WTC11 (cell line): ENCODE results near the gene PRKAG2. TPM values are rescaled to one million over a fixed set of nuclear protein-coding genes. Genes with fewer than 3 reads are reported as not detected.

Experiments
- ATAC-seq: fragments of 200-7000 bp; cut with Tn5 transposase; 2 replicates; pipeline ENCODE4 v1.10.0; 2021; ENCODE audit warnings: mild to moderate bottlenecking, moderate library complexity
- CTCF ChIA-PET: fragments of 300-600 bp; sonication (Branson Sonifier 250); formaldehyde crosslinking; loops from one replicate; lab custom pipeline; 2021; ENCODE audit warnings: antibody characterized with exemption; lab: Charles Lee
- POLR2A ChIA-PET: fragments of 350-600 bp; sonication (Branson Sonifier 250); formaldehyde crosslinking; loops from one replicate; lab custom pipeline; 2021; ENCODE audit warnings: antibody characterized with exemption; lab: Charles Lee
- DNase-seq: peaks from one replicate; pipeline ENCODE4 v3.0.0; 2021; ENCODE audit warnings: low spot score
- H3K27ac Mint-ChIP-seq: 2 replicates; pipeline ENCODE4 v1.8.0; 2021; ENCODE audit warnings: mixed read lengths
- H3K27me3 Mint-ChIP-seq: 2 replicates; pipeline ENCODE4 v1.8.0; 2021; ENCODE audit warnings: low read depth, mild to moderate bottlenecking, moderate library complexity, mixed read lengths
- H3K36me3 Mint-ChIP-seq: 2 replicates; pipeline ENCODE4 v1.8.0; 2021; ENCODE audit warnings: mixed read lengths
- H3K4me1 Mint-ChIP-seq: 2 replicates; pipeline ENCODE4 v1.8.0; 2022; ENCODE audit warnings: mixed read lengths
- H3K4me3 Mint-ChIP-seq: 2 replicates; pipeline ENCODE4 v1.8.0; 2021; ENCODE audit warnings: mild to moderate bottlenecking, moderate library complexity, mixed read lengths
- H3K9me3 Mint-ChIP-seq: 2 replicates; pipeline ENCODE4 v1.8.0; 2021; ENCODE audit warnings: mixed read lengths
- ETV6 ChIP-seq: sonication (generic); formaldehyde crosslinking; IDR thresholded peaks from 2 replicates; pipeline ENCODE4 v1.8.1; 2022; ENCODE audit warnings: mild to moderate bottlenecking, missing genetic modification reagents
- GABPB1 ChIP-seq: sonication (generic); formaldehyde crosslinking; IDR thresholded peaks from 2 replicates; pipeline ENCODE4 v1.8.1; 2023; ENCODE audit warnings: mild to moderate bottlenecking, missing genetic modification reagents
- HMGA2 ChIP-seq: fragments of 250-450 bp; sonication (Bioruptor Pico); IDR thresholded peaks from 2 replicates; pipeline ENCODE4 v1.4.0; 2021; ENCODE audit warnings: mild to moderate bottlenecking, moderate library complexity
- MXD4 ChIP-seq: fragments of 250-450 bp; sonication (Bioruptor Pico); IDR thresholded peaks from 2 replicates; pipeline ENCODE4 v1.8.0; 2021; ENCODE audit warnings: mild to moderate bottlenecking, moderate library complexity, borderline replicate concordance
- NFATC4 ChIP-seq: fragments of 250-450 bp; sonication (Bioruptor Pico); IDR thresholded peaks from 2 replicates; pipeline ENCODE4 v1.9.0; 2021; ENCODE audit warnings: mild to moderate bottlenecking
- SMAD3 ChIP-seq: sonication (generic); formaldehyde crosslinking; IDR thresholded peaks from 2 replicates; pipeline ENCODE4 v1.8.0; 2022; ENCODE audit warnings: missing genetic modification reagents, mild to moderate bottlenecking, borderline replicate concordance
- SOX15 ChIP-seq: fragments of 250-450 bp; sonication (Bioruptor Pico); IDR thresholded peaks from 2 replicates; pipeline ENCODE4 v1.9.0; 2021; ENCODE audit warnings: mild to moderate bottlenecking
- ZBTB21 ChIP-seq: sonication (generic); formaldehyde crosslinking; IDR thresholded peaks from 2 replicates; pipeline ENCODE4 v1.8.1; 2023; ENCODE audit warnings: mild to moderate bottlenecking, missing genetic modification reagents, borderline replicate concordance
- ZBTB43 ChIP-seq: sonication (generic); formaldehyde crosslinking; IDR thresholded peaks from 2 replicates; pipeline ENCODE4 v1.8.1; 2023; ENCODE audit warnings: mild to moderate bottlenecking, missing genetic modification reagents
- ZNF671 ChIP-seq: fragments of 250-450 bp; sonication (Bioruptor Pico); IDR thresholded peaks from 2 replicates; pipeline ENCODE4 v1.8.0; 2021; ENCODE audit warnings: mild to moderate bottlenecking
- ZSCAN18 ChIP-seq: fragments of 250-450 bp; sonication (Bioruptor Pico); IDR thresholded peaks from 2 replicates; pipeline ENCODE4 v2.1.2; 2022; ENCODE audit warnings: mild to moderate bottlenecking, moderate library complexity
- total RNA-seq: library from RNA; stranded (reverse); gene quantifications from 3 replicates; pipeline ENCODE4 v1.2.3, GENCODE V29; 2021
- TF ChIP-seq, protein P1 (sequence below): fragments of 200-600 bp; IDR thresholded peaks from 2 replicates; pipeline ENCODE4 v1.8.0; 2022; ENCODE audit warnings: antibody characterized with exemption
- TF ChIP-seq, protein P2 (sequence below): fragments of 250-450 bp; sonication (Bioruptor Pico); conservative IDR thresholded peaks from 2 replicates; pipeline ENCODE4 v1.9.0; 2021; ENCODE audit warnings: mild to moderate bottlenecking
- TF ChIP-seq, protein P3 (sequence below): sonication (generic); formaldehyde crosslinking; IDR thresholded peaks from 2 replicates; pipeline ENCODE4 v1.8.0; 2023; ENCODE audit warnings: missing genetic modification reagents
- TF ChIP-seq, protein P4 (sequence below): sonication (generic); formaldehyde crosslinking; IDR thresholded peaks from 2 replicates; pipeline ENCODE4 v1.8.0; 2022; ENCODE audit warnings: mild to moderate bottlenecking, missing genetic modification reagents
- TF ChIP-seq, protein P5 (sequence below): sonication (generic); formaldehyde crosslinking; IDR thresholded peaks from 2 replicates; pipeline ENCODE4 v1.8.1; 2023; ENCODE audit warnings: mild to moderate bottlenecking, missing genetic modification reagents, moderate library complexity
- TF ChIP-seq, protein P6 (sequence below): sonication (generic); formaldehyde crosslinking; IDR thresholded peaks from 2 replicates; pipeline ENCODE4 v1.8.1; 2022; ENCODE audit warnings: mild to moderate bottlenecking, missing genetic modification reagents, moderate library complexity, borderline replicate concordance
- TF ChIP-seq, protein P7 (sequence below): sonication (generic); formaldehyde crosslinking; conservative IDR thresholded peaks from 2 replicates; pipeline ENCODE4 v1.8.1; 2023; ENCODE audit warnings: mild to moderate bottlenecking, low read depth, missing genetic modification reagents, moderate library complexity

The PRKAG2 gene
- total RNA-seq, 1 experiment from 2014 or later, result 20.3 TPM

- Mint-ChIP-seq H3K27me3 (no peaks in the 10 kb centered on the region; the same call in 1 of the 2 replicates), H3K4me1 (peaks cover 6% of the 10 kb centered on the region), H3K27ac (no peak overlapping the region), H3K36me3 (peaks cover 2% of the 10 kb centered on the region; the same call in 1 of the 2 replicates), H3K9me3 (peaks cover 24% of the 10 kb centered on the region), H3K4me3 (no peak overlapping the region)
- ATAC-seq, result no peak
- no peak for DNase-seq
- POLR2A ChIA-PET, result no interaction called here
- TF ChIP-seq SMAD3 (CRISPR knock-in tag), result no peak
- no peak for TF ChIP-seq ZNF671 (CRISPR knock-in tag)
- TF ChIP-seq, protein P1, sequence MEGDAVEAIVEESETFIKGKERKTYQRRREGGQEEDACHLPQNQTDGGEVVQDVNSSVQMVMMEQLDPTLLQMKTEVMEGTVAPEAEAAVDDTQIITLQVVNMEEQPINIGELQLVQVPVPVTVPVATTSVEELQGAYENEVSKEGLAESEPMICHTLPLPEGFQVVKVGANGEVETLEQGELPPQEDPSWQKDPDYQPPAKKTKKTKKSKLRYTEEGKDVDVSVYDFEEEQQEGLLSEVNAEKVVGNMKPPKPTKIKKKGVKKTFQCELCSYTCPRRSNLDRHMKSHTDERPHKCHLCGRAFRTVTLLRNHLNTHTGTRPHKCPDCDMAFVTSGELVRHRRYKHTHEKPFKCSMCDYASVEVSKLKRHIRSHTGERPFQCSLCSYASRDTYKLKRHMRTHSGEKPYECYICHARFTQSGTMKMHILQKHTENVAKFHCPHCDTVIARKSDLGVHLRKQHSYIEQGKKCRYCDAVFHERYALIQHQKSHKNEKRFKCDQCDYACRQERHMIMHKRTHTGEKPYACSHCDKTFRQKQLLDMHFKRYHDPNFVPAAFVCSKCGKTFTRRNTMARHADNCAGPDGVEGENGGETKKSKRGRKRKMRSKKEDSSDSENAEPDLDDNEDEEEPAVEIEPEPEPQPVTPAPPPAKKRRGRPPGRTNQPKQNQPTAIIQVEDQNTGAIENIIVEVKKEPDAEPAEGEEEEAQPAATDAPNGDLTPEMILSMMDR, result no peak
- no peak for TF ChIP-seq ETV6
- TF ChIP-seq ZSCAN18 (CRISPR knock-in tag), result no peak
- no peak for TF ChIP-seq NFATC4 (CRISPR knock-in tag)
- TF ChIP-seq, protein P2, sequence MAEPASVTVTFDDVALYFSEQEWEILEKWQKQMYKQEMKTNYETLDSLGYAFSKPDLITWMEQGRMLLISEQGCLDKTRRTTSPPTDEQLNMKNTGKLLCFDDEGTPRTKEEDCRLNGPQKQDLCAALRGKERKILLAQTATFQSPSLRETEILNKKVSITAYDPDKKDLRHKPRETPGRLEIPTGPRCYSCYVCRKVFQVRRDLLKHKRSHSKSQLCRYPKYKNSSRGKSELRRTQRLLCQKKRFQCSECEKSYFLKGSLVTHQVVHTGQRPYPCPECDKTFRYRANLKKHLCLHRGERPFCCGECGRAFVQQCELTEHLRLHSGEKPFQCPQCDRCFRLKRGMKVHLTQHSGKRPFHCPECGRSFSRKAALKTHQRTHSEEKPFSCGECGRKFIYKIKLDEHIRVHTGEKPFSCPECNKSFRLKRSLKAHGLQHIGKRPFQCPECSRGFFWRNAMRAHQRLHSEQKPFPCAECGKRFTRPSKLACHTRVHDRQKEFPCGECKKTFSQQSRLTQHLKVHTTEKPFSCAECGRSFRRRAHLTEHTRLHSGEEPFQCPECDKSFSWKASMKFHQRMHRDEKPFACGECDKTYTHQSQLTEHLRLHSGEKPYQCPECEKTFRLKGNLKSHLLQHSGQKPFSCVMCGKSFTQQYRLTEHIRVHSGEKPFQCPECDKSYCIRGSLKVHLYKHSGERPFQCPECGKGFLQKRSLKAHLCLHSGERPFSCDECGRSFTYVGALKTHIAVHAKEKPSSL (CRISPR knock-in tag), result no peak
- no peak for TF ChIP-seq GABPB1 (CRISPR knock-in tag)
- TF ChIP-seq, protein P3, sequence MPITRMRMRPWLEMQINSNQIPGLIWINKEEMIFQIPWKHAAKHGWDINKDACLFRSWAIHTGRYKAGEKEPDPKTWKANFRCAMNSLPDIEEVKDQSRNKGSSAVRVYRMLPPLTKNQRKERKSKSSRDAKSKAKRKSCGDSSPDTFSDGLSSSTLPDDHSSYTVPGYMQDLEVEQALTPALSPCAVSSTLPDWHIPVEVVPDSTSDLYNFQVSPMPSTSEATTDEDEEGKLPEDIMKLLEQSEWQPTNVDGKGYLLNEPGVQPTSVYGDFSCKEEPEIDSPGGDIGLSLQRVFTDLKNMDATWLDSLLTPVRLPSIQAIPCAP, result no peak
- TF ChIP-seq, protein P4, sequence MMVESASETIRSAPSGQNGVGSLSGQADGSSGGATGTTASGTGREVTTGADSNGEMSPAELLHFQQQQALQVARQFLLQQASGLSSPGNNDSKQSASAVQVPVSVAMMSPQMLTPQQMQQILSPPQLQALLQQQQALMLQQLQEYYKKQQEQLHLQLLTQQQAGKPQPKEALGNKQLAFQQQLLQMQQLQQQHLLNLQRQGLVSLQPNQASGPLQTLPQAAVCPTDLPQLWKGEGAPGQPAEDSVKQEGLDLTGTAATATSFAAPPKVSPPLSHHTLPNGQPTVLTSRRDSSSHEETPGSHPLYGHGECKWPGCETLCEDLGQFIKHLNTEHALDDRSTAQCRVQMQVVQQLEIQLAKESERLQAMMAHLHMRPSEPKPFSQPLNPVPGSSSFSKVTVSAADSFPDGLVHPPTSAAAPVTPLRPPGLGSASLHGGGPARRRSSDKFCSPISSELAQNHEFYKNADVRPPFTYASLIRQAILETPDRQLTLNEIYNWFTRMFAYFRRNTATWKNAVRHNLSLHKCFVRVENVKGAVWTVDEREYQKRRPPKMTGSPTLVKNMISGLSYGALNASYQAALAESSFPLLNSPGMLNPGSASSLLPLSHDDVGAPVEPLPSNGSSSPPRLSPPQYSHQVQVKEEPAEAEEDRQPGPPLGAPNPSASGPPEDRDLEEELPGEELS (CRISPR knock-in tag), result no peak
- TF ChIP-seq, protein P5, sequence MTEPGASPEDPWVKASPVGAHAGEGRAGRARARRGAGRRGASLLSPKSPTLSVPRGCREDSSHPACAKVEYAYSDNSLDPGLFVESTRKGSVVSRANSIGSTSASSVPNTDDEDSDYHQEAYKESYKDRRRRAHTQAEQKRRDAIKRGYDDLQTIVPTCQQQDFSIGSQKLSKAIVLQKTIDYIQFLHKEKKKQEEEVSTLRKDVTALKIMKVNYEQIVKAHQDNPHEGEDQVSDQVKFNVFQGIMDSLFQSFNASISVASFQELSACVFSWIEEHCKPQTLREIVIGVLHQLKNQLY (CRISPR knock-in tag), result no peak
- no peak for TF ChIP-seq ZBTB21 (CRISPR knock-in tag)
- TF ChIP-seq HMGA2 (CRISPR knock-in tag), result no peak
- CTCF ChIA-PET, result no interaction called here
Measured at GRCh38 chr7:151666886-151667285, 210.0 kb downstream of the PRKAG2 start.

DNA sequence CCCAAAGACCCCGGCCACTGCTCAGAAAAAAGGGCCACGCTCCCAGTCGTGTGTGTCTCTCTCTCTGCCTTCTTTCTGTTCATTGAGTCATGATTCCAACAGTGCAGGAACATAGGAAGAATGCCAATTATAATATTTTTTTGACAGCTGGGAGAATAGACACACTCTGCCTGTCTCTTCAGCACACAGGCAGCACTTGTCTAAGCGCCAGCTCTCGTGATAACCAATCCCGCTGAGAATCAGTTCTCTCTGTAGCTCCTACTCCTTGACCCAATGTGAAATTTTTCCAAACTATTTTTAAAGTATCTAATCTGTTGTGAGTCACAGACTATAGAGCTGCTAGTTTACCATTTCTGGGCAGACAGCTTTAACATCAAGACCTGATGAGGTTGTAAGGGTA is 211.5 kb downstream of the PRKAG2 start:
- ATAC-seq, result no peak
- Mint-ChIP-seq H3K9me3 (peaks cover 23% of the 10 kb centered on the region), H3K36me3 (peaks cover 2% of the 10 kb centered on the region; the same call in 1 of the 2 replicates), H3K27me3 (no peaks in the 10 kb centered on the region; the same call in 1 of the 2 replicates), H3K27ac (no peak overlapping the region), H3K4me1 (no peaks in the 10 kb centered on the region), H3K4me3 (no peak overlapping the region)
- ChIA-PET CTCF (interaction anchor here (0.6 kb wide), 1 partner anchor 110 kb away, joined by 3 read pairs; no protein-coding TSS in a partner anchor), POLR2A (no interaction called here)
- TF ChIP-seq ZBTB43 (CRISPR knock-in tag), result no peak
- TF ChIP-seq, protein P1, result no peak
- no peak for TF ChIP-seq MXD4 (CRISPR knock-in tag)
- no peak for TF ChIP-seq SOX15
- TF ChIP-seq, protein P6, sequence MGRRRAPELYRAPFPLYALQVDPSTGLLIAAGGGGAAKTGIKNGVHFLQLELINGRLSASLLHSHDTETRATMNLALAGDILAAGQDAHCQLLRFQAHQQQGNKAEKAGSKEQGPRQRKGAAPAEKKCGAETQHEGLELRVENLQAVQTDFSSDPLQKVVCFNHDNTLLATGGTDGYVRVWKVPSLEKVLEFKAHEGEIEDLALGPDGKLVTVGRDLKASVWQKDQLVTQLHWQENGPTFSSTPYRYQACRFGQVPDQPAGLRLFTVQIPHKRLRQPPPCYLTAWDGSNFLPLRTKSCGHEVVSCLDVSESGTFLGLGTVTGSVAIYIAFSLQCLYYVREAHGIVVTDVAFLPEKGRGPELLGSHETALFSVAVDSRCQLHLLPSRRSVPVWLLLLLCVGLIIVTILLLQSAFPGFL, result no peak
- TF ChIP-seq, protein P7, sequence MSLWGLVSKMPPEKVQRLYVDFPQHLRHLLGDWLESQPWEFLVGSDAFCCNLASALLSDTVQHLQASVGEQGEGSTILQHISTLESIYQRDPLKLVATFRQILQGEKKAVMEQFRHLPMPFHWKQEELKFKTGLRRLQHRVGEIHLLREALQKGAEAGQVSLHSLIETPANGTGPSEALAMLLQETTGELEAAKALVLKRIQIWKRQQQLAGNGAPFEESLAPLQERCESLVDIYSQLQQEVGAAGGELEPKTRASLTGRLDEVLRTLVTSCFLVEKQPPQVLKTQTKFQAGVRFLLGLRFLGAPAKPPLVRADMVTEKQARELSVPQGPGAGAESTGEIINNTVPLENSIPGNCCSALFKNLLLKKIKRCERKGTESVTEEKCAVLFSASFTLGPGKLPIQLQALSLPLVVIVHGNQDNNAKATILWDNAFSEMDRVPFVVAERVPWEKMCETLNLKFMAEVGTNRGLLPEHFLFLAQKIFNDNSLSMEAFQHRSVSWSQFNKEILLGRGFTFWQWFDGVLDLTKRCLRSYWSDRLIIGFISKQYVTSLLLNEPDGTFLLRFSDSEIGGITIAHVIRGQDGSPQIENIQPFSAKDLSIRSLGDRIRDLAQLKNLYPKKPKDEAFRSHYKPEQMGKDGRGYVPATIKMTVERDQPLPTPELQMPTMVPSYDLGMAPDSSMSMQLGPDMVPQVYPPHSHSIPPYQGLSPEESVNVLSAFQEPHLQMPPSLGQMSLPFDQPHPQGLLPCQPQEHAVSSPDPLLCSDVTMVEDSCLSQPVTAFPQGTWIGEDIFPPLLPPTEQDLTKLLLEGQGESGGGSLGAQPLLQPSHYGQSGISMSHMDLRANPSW (CRISPR knock-in tag), result no peak
- DNase-seq, result no peak
